ENCODE results near the gene MAP3K19.

DNA sequence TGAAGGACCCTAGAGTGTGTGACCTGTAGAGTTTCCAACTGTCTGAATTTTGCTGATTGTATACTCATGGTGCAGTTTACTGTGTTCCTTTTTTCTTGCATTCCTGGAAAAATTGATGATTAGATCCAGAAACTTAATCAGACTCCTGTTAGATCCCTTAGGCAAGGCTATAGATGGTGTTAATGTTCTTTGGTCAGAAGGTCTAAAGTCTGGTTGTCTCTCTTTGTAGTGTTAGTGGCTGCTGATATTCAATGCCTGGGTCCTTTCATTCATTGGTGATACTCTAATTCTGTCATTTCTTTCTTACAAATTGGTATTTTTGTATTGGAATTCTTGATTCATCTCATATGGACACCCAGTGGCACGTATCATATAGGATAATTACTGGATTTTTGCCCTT, 122.3 kb downstream of the MAP3K19 start:
- TF ChIP-seq, protein P1, sequence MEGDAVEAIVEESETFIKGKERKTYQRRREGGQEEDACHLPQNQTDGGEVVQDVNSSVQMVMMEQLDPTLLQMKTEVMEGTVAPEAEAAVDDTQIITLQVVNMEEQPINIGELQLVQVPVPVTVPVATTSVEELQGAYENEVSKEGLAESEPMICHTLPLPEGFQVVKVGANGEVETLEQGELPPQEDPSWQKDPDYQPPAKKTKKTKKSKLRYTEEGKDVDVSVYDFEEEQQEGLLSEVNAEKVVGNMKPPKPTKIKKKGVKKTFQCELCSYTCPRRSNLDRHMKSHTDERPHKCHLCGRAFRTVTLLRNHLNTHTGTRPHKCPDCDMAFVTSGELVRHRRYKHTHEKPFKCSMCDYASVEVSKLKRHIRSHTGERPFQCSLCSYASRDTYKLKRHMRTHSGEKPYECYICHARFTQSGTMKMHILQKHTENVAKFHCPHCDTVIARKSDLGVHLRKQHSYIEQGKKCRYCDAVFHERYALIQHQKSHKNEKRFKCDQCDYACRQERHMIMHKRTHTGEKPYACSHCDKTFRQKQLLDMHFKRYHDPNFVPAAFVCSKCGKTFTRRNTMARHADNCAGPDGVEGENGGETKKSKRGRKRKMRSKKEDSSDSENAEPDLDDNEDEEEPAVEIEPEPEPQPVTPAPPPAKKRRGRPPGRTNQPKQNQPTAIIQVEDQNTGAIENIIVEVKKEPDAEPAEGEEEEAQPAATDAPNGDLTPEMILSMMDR (IDR thresholded peaks at IDR 0.05) = no peak
- TF ChIP-seq EP300 (IDR thresholded peaks at IDR 0.05; ENCODE audit: low read depth) = no peak

Measured in transverse colon (tissue), 3 donors.